ENCODE data around the gene CYP46A1.

Gene CYP46A1

GRCh38 chr14:99704037-99704436 lies 19.9 kb downstream of the CYP46A1 start:
- H3K36me3 ChIP-seq (ENCODE audit: insufficient read depth, low read length), result no peaks in the 10 kb centered on the region
- WGBS, result no CpG with 5 or more reads among the region's 2 CpGs
- no peak overlapping the region for H3K4me3 ChIP-seq (ENCODE audit: low read length)
- H3K9me3 ChIP-seq (ENCODE audit: insufficient read depth, low read depth, low read length), result peaks cover 30% of the 10 kb centered on the region
- no peaks in the 10 kb centered on the region for H3K4me1 ChIP-seq (ENCODE audit: insufficient read depth, low read length)
- H3K27ac ChIP-seq (ENCODE audit: low read depth, low read length), result no peak overlapping the region
- H3K9ac ChIP-seq (ENCODE audit: low read depth, low read length), result no peak overlapping the region
- no peaks in the 10 kb centered on the region for H3K27me3 ChIP-seq (ENCODE audit: insufficient read depth, low read length)

GRCh38 chr14:99706107-99706900 lies 22.2 kb downstream of the CYP46A1 start:
- Histone ChIP-seq H3K36me3 (ENCODE audit: insufficient read depth, low read length) (no peaks in the 10 kb centered on the region), H3K4me3 (ENCODE audit: low read length) (no peak overlapping the region), H3K9ac (ENCODE audit: low read depth, low read length) (no peak overlapping the region), H3K27me3 (ENCODE audit: insufficient read depth, low read length) (no peaks in the 10 kb centered on the region), H3K4me1 (ENCODE audit: insufficient read depth, low read length) (no peaks in the 10 kb centered on the region), H3K27ac (ENCODE audit: low read depth, low read length) (no peak overlapping the region), H3K9me3 (ENCODE audit: insufficient read depth, low read depth, low read length) (peaks cover 32% of the 10 kb centered on the region)
- 79% methylated on average over 8 of the region's 8 CpGs for WGBS

GRCh38 chr14:99707420-99707819 lies 23.3 kb downstream of the CYP46A1 start:
- H3K4me3 ChIP-seq (ENCODE audit: low read length), result no peak overlapping the region
- no peak overlapping the region for H3K27ac ChIP-seq (ENCODE audit: low read depth, low read length)
- peaks cover 28% of the 10 kb centered on the region for H3K9me3 ChIP-seq (ENCODE audit: insufficient read depth, low read depth, low read length)
- WGBS, result 89% methylated on average over 2 of the region's 2 CpGs
- H3K4me1 ChIP-seq (ENCODE audit: insufficient read depth, low read length), result no peaks in the 10 kb centered on the region
- no peaks in the 10 kb centered on the region for H3K27me3 ChIP-seq (ENCODE audit: insufficient read depth, low read length)
- H3K36me3 ChIP-seq (ENCODE audit: insufficient read depth, low read length), result no peaks in the 10 kb centered on the region
- no peak overlapping the region for H3K9ac ChIP-seq (ENCODE audit: low read depth, low read length)

GRCh38 chr14:99707921-99708320 lies 23.8 kb downstream of the CYP46A1 start:
- H3K36me3 ChIP-seq (ENCODE audit: insufficient read depth, low read length), result no peaks in the 10 kb centered on the region
- no peak overlapping the region for H3K27ac ChIP-seq (ENCODE audit: low read depth, low read length)
- no peaks in the 10 kb centered on the region for H3K27me3 ChIP-seq (ENCODE audit: insufficient read depth, low read length)
- no peak overlapping the region for H3K9ac ChIP-seq (ENCODE audit: low read depth, low read length)
- 96% methylated on average over 9 of the region's 9 CpGs for WGBS
- H3K4me3 ChIP-seq (ENCODE audit: low read length), result no peak overlapping the region
- no peaks in the 10 kb centered on the region for H3K4me1 ChIP-seq (ENCODE audit: insufficient read depth, low read length)
- H3K9me3 ChIP-seq (ENCODE audit: insufficient read depth, low read depth, low read length), result peaks cover 24% of the 10 kb centered on the region

- H3K27ac ChIP-seq (ENCODE audit: low read depth, low read length), result no peak overlapping the region
- peaks cover 19% of the 10 kb centered on the region for H3K9me3 ChIP-seq (ENCODE audit: insufficient read depth, low read depth, low read length)
- no peaks in the 10 kb centered on the region for H3K36me3 ChIP-seq (ENCODE audit: insufficient read depth, low read length)
- WGBS, result 80% methylated on average over 7 of the region's 7 CpGs
- H3K4me1 ChIP-seq (ENCODE audit: insufficient read depth, low read length), result no peaks in the 10 kb centered on the region
- H3K9ac ChIP-seq (ENCODE audit: low read depth, low read length), result no peak overlapping the region
- no peak overlapping the region for H3K4me3 ChIP-seq (ENCODE audit: low read length)
- H3K27me3 ChIP-seq (ENCODE audit: insufficient read depth, low read length), result no peaks in the 10 kb centered on the region
Observed at GRCh38 chr14:99708449-99708848, 24.4 kb downstream of the CYP46A1 start.

GRCh38 chr14:99713972-99714371 lies 29.9 kb downstream of the CYP46A1 start:
- H3K4me3 ChIP-seq (ENCODE audit: low read length), result no peak overlapping the region
- no peak overlapping the region for H3K27ac ChIP-seq (ENCODE audit: low read depth, low read length)
- no peaks in the 10 kb centered on the region for H3K27me3 ChIP-seq (ENCODE audit: insufficient read depth, low read length)
- H3K9me3 ChIP-seq (ENCODE audit: insufficient read depth, low read depth, low read length), result peaks cover 6% of the 10 kb centered on the region; the same call in 1 of the 2 replicates
- no peaks in the 10 kb centered on the region for H3K36me3 ChIP-seq (ENCODE audit: insufficient read depth, low read length)
- H3K9ac ChIP-seq (ENCODE audit: low read depth, low read length), result no peak overlapping the region
- 96% methylated on average over 3 of the region's 3 CpGs for WGBS
- no peaks in the 10 kb centered on the region for H3K4me1 ChIP-seq (ENCODE audit: insufficient read depth, low read length)

GRCh38 chr14:99715266-99716000 lies 31.3 kb downstream of the CYP46A1 start:
- no peak overlapping the region for H3K27ac ChIP-seq (ENCODE audit: low read depth, low read length)
- no peaks in the 10 kb centered on the region for H3K4me1 ChIP-seq (ENCODE audit: insufficient read depth, low read length)
- H3K9me3 ChIP-seq (ENCODE audit: insufficient read depth, low read depth, low read length), result peaks cover 4% of the 10 kb centered on the region; the same call in 1 of the 2 replicates
- no peaks in the 10 kb centered on the region for H3K27me3 ChIP-seq (ENCODE audit: insufficient read depth, low read length)
- no peak overlapping the region for H3K9ac ChIP-seq (ENCODE audit: low read depth, low read length)
- 90% methylated on average over 24 of the region's 24 CpGs for WGBS
- H3K36me3 ChIP-seq (ENCODE audit: insufficient read depth, low read length), result no peaks in the 10 kb centered on the region
- H3K4me3 ChIP-seq (ENCODE audit: low read length), result no peak overlapping the region

GRCh38 chr14:99716091-99716849 lies 32.2 kb downstream of the CYP46A1 start:
- H3K27me3 ChIP-seq (ENCODE audit: insufficient read depth, low read length), result no peaks in the 10 kb centered on the region
- H3K4me1 ChIP-seq (ENCODE audit: insufficient read depth, low read length), result no peaks in the 10 kb centered on the region
- peaks cover 4% of the 10 kb centered on the region; the same call in 1 of the 2 replicates for H3K9me3 ChIP-seq (ENCODE audit: insufficient read depth, low read depth, low read length)
- no peak overlapping the region for H3K4me3 ChIP-seq (ENCODE audit: low read length)
- no peak overlapping the region for H3K9ac ChIP-seq (ENCODE audit: low read depth, low read length)
- H3K36me3 ChIP-seq (ENCODE audit: insufficient read depth, low read length), result no peaks in the 10 kb centered on the region
- 84% methylated on average over 10 of the region's 10 CpGs for WGBS
- H3K27ac ChIP-seq (ENCODE audit: low read depth, low read length), result no peak overlapping the region

- no peak overlapping the region for H3K4me3 ChIP-seq (ENCODE audit: low read length)
- no peaks in the 10 kb centered on the region for H3K27me3 ChIP-seq (ENCODE audit: insufficient read depth, low read length)
- no peaks in the 10 kb centered on the region for H3K36me3 ChIP-seq (ENCODE audit: insufficient read depth, low read length)
- WGBS, result 93% methylated on average over 14 of the region's 14 CpGs
- no peak overlapping the region for H3K27ac ChIP-seq (ENCODE audit: low read depth, low read length)
- H3K9ac ChIP-seq (ENCODE audit: low read depth, low read length), result no peak overlapping the region
- H3K4me1 ChIP-seq (ENCODE audit: insufficient read depth, low read length), result no peaks in the 10 kb centered on the region
- H3K9me3 ChIP-seq (ENCODE audit: insufficient read depth, low read depth, low read length), result peaks cover 4% of the 10 kb centered on the region; the same call in 1 of the 2 replicates
Observed at GRCh38 chr14:99716850-99717681, 33.0 kb downstream of the CYP46A1 start.

- Histone ChIP-seq H3K9ac (ENCODE audit: low read depth, low read length) (no peak overlapping the region), H3K27ac (ENCODE audit: low read depth, low read length) (no peak overlapping the region), H3K36me3 (ENCODE audit: insufficient read depth, low read length) (no peaks in the 10 kb centered on the region), H3K4me1 (ENCODE audit: insufficient read depth, low read length) (no peaks in the 10 kb centered on the region), H3K9me3 (ENCODE audit: insufficient read depth, low read depth, low read length) (no peaks in the 10 kb centered on the region), H3K27me3 (ENCODE audit: insufficient read depth, low read length) (no peaks in the 10 kb centered on the region), H3K4me3 (ENCODE audit: low read length) (no peak overlapping the region)
- 91% methylated on average over 5 of the region's 5 CpGs for WGBS
Observed at GRCh38 chr14:99717682-99718013, 33.5 kb downstream of the CYP46A1 start.
